HT1080 (cell line): ENCODE results near the gene SLC46A2. TPM values are rescaled to one million over a fixed set of nuclear protein-coding genes. Genes with fewer than 3 reads are reported as not detected.

Experiments used
- DNase-seq: peaks from one replicate; pipeline ENCODE4 v3.0.0-alpha.2; 2015; ENCODE audit warnings: low read depth
- polyA plus RNA-seq, 2 experiments: library from polyadenylated mRNA; depleted of rRNA; stranded (reverse); fragments of >200 nt; gene quantifications; 2 replicates each; pipeline ENCODE4 v1.2.3, GENCODE V29; 2015
- total RNA-seq: library from RNA; depleted of rRNA; stranded (reverse); fragments of >200 nt; shearing (Covaris generic); gene quantifications from 2 replicates; pipeline ENCODE4 v1.2.3, GENCODE V29; 2014; rRNA removed

SLC46A2 gene
- not detected in 2 replicates for total RNA-seq
- polyA plus RNA-seq (2015; cell fraction: cytosol; rRNA removed): not detected in 2 replicates
- not detected in 2 replicates for polyA plus RNA-seq (2015; cell fraction: nucleus; rRNA removed)

- DNase-seq: no peak
Observed at GRCh38 chr9:112890106-112891081, at the start of gene SLC46A2. SLC46A2 (minus strand) TSS chr9:112890876; CDS start chr9:112890681, 195 bp downstream.

GRCh38 chr9:112939418-112939817, 48.7 kb upstream of the SLC46A2 start:
- DNase-seq: no peak

GRCh38 chr9:112933696-112934095, 43.0 kb upstream of the SLC46A2 start:
- DNase-seq: no peak

GRCh38 chr9:112925058-112925641, 34.5 kb upstream of the SLC46A2 start:
- peak; percentile 23 for DNase-seq

GRCh38 chr9:112921549-112921948, 30.9 kb upstream of the SLC46A2 start:
- DNase-seq: peak; percentile 16

- DNase-seq: no peak
Observed at GRCh38 chr9:112917987-112918362, 27.3 kb upstream of the SLC46A2 start.

- no peak for DNase-seq
Observed at GRCh38 chr9:112917047-112917986, 26.6 kb upstream of the SLC46A2 start.

- DNase-seq: no peak
Observed at GRCh38 chr9:112914524-112914923, 23.8 kb upstream of the SLC46A2 start.

GRCh38 chr9:112913326-112913725, 22.6 kb upstream of the SLC46A2 start:
- no peak for DNase-seq

- no peak for DNase-seq
Observed at GRCh38 chr9:112912636-112913035, 22.0 kb upstream of the SLC46A2 start.

- DNase-seq: no peak
Observed at GRCh38 chr9:112911736-112912135, 21.1 kb upstream of the SLC46A2 start.

GRCh38 chr9:112905084-112905483, 14.4 kb upstream of the SLC46A2 start:
- no peak for DNase-seq

GRCh38 chr9:112900901-112901300, 10.2 kb upstream of the SLC46A2 start:
- DNase-seq: no peak

- DNase-seq: no peak
Observed at GRCh38 chr9:112900488-112900887, 9.8 kb upstream of the SLC46A2 start.

GRCh38 chr9:112898872-112899311, 8.2 kb upstream of the SLC46A2 start:
- no peak for DNase-seq

- no peak for DNase-seq
Observed at GRCh38 chr9:112896131-112896530, 5.5 kb upstream of the SLC46A2 start.

- DNase-seq: no peak
Observed at GRCh38 chr9:112894699-112895098, 4.0 kb upstream of the SLC46A2 start.

- peak; percentile 45 for DNase-seq
Observed at GRCh38 chr9:112894041-112894440, 3.4 kb upstream of the SLC46A2 start.

- DNase-seq: no peak
Observed at GRCh38 chr9:112892981-112893380, 2.3 kb upstream of the SLC46A2 start.

- DNase-seq: no peak
Observed at GRCh38 chr9:112891521-112891920, 845 bp upstream of the SLC46A2 start.

- no peak for DNase-seq
Observed at GRCh38 chr9:112887381-112887780, 3.3 kb downstream of the SLC46A2 start.
